ENCODE data around the gene NAGLU.

NAGLU gene

DNA sequence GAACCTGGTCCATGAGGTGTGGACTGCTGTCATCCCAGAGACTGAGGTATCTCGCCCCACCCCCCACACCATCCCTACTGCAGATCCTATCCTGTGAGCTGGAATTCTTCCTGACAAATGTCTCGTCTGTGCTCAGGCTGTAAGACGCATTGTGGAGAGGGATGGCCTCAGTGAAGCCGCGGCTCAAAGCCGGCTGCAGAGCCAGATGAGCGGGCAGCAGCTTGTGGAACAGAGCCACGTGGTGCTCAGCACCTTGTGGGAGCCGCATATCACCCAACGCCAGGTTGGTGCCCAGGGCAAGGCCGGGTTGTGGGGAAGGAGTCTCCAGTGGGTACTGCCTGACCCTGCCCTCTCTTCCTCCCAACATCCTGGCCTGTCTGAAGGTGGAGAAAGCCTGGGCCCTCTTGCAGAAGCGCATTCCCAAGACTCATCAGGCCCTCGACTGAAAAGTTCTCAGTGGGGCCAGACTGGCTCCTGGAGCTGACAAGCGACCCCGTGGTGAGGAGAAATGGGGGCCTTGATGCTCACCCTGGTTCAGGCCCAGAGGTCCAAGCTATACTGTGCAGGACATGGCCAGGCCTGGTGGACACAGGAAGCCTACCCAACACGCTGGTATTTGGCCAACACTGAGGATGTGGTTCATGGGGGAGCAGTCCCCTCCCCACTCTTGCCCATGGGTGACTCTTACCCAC lies 29.6 kb downstream of the NAGLU start:
- DNase-seq: no peak

- no peak for DNase-seq
Measured at GRCh38 chr17:42566215-42566882, 30.3 kb downstream of the NAGLU start.

- DNase-seq: peak; percentile 76 to 95
Measured at GRCh38 chr17:42566883-42567573, 31.0 kb downstream of the NAGLU start, which contains the start of gene MLX. Gene MLX, plus strand, starts transcription at chr17:42567100. Its CDS starts 25 bp downstream, at chr17:42567125.

DNA sequence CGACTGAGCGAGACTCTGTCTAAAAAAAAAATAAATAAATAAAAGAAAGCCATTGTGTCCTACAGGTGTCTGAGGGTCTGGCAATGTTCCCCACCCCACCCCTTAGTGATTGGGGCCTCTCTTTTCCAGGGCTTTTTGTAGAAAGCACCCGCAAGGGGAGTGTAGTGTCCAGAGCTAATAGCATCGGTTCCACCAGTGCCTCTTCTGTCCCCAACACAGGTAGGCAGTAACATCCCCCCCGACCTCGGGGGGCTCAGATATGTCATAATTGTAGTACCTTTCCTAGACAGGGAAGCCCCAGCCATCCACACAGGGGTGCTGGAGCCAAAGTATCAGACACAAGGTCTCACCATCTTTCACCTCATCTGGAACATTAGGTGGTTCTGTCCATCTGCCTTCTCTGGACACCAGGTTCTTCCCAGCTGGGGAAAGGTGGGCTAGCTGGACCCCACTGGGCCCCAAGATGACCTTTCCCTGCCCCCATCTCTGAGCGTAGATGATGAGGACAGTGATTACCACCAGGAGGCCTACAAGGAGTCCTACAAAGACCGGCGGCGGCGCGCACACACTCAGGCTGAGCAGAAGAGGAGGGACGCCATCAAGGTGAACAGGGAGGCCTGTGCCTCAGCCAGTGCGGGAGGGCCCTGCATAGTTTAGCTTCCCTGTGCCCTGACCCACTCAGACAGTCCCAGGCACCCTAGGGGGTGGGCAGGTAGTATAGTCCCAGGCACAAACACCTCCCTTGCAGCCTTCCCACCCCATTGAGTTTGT lies 32.5 kb downstream of the NAGLU start:
- no peak for DNase-seq

- no peak for DNase-seq
Measured at GRCh38 chr17:42571435-42572225, 35.6 kb downstream of the NAGLU start.

GRCh38 chr17:42573095-42573494 lies 37.1 kb downstream of the NAGLU start:
- DNase-seq: no peak

DNA sequence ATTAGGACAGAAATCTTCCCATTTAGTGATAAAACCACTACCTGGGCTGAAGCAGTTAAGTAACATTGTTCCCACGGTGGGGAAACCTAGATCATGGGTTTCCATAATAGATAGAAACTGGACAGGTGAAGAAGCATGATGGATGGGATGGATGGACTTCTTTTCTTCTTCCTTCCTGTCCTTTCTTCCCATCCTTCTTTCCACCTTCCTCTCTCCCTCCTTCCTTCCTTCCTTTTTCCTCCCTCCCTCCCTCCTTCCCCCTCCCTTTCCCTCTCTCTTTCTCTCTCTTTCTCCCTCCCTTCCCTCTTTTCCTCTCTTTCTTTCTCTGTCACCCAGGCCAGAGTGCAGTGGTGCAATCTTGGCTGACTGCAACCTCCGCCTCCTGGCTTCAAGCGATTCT lies 38.4 kb downstream of the NAGLU start:
- DNase-seq: no peak

- no peak for DNase-seq
Measured at GRCh38 chr17:42577140-42577531, 41.1 kb downstream of the NAGLU start.

GRCh38 chr17:42577532-42578281 lies 41.7 kb downstream of the NAGLU start, which contains the start of gene PSMC3IP:
Gene PSMC3IP, minus strand, starts transcription at chr17:42577729. Its CDS starts 43 bp downstream, at chr17:42577686.
- DNase-seq: peak; percentile 79 to 91

- DNase-seq: peak; percentile 71 to 76
Measured at GRCh38 chr17:42578282-42578869, 42.3 kb downstream of the NAGLU start.

DNA sequence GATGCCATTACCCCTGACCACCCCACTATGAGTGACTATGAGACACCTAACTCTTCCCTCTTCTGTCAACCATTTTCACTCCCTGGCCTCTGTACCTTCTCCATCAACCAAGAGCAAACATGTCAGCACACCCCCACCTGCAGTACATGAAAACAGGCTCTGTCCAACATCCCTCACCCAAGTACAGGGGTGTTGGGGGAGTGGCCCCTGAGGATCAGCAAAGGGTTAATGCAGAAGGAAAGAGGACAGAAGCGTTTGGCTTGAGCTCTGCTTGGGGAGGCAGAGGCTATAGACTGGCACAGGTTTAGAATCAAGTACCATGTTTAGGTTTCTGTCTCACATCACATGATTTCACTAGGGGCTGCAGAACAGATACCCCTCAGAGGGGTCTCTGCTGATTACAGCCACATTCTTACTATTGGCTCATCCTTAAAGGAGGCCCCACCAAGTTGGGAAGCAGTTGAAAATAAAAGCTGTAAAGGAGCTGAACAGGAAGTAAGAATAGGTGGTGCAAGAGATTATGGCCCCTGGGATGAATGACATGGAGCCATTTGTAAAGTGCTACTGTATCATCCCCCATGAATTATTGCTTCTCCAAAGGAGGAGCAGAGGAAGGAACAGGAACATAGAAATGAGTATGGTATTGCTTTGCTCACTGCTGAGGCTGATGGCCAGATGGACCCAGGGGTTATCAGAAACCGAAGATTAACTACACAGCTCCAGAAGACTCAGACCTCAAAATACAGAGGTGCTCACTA lies 43.9 kb downstream of the NAGLU start:
- DNase-seq: no peak

DNA sequence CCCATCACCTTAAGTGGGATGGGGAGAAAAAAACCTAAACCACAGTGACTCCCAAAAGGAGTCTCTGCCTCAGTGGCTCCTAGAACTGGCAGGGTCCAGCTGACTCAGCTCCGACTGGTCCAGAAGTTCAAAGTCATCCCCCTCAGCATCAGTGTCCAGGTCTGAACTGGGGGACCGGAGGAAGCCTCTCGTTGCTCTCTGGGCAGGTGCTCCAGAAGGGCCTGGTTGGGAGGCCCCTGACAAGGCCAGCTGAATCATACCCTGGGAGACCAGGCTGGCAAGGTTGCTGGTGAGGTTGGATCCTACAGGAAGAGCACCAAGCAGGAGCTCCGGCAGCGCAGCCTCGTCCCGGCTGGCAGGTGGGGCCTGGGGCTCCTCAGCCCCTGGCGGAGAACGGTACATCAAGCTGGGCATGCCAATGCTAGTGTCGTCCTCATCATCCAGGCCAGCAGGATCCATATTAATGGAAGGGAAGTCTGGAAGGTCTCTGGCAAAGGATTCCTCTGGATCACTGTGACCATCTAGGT lies 45.8 kb downstream of the NAGLU start:
- no peak for DNase-seq

DNA sequence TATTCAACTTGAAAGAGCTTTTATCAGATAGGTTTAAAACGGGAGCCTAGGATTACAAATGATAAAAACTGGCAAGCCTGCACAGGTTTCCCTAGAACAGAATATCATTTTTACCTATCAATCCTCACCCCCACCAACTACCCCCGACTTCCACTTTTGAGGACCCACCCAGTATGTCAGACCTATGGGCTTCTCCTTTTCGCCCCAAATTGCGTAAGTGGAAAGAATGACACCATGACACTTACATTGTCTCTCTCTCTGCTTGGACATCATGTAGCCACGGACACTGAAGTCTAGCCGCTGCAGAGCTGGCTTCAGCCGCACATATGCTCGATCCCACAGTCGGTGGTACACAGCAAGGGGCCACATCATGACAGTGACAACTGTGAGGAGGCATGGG lies 48.8 kb downstream of the NAGLU start:
- DNase-seq: no peak

GRCh38 chr17:42585353-42585752 lies 49.3 kb downstream of the NAGLU start:
- DNase-seq: no peak

GRCh38 chr17:42586514-42587230 lies 50.6 kb downstream of the NAGLU start:
- no peak for DNase-seq

- DNase-seq: no peak
Measured at GRCh38 chr17:42590886-42591285, 54.8 kb downstream of the NAGLU start.

GRCh38 chr17:42591411-42591810 lies 55.4 kb downstream of the NAGLU start:
- no peak for DNase-seq
